CD4-positive, alpha-beta T cell treated with Interferon gamma for 1 hour (primary cell): ENCODE results near the gene TBL1XR1.

ENCODE experiments used
- DNase-seq: peaks from one replicate; pipeline ENCODE4 v3.0.0-alpha.2; 2020

Gene TBL1XR1

GRCh38 chr3:177106184-177106583, 91.1 kb downstream of the TBL1XR1 start:
- no peak for DNase-seq

- DNase-seq: no peak
Measured at GRCh38 chr3:177105623-177106022, 91.7 kb downstream of the TBL1XR1 start.

- no peak for DNase-seq
Measured at GRCh38 chr3:177104299-177104992, 92.8 kb downstream of the TBL1XR1 start.

GRCh38 chr3:177102553-177102952, 94.7 kb downstream of the TBL1XR1 start:
- no peak for DNase-seq

- DNase-seq: no peak
Measured at GRCh38 chr3:177098551-177098950, 98.7 kb downstream of the TBL1XR1 start.

GRCh38 chr3:177096615-177097014, 100.7 kb downstream of the TBL1XR1 start:
- no peak for DNase-seq

GRCh38 chr3:177093966-177094365, 103.3 kb downstream of the TBL1XR1 start:
- DNase-seq: no peak

- DNase-seq: no peak
Measured at GRCh38 chr3:177089901-177090300, 107.4 kb downstream of the TBL1XR1 start.

GRCh38 chr3:177089110-177089509, 108.2 kb downstream of the TBL1XR1 start:
- no peak for DNase-seq

- no peak for DNase-seq
Measured at GRCh38 chr3:177085794-177086193, 111.5 kb downstream of the TBL1XR1 start.

- DNase-seq: no peak
Measured at GRCh38 chr3:177084616-177085015, 112.7 kb downstream of the TBL1XR1 start.

GRCh38 chr3:177080122-177080521, 117.2 kb downstream of the TBL1XR1 start:
- no peak for DNase-seq

GRCh38 chr3:177079684-177080083, 117.6 kb downstream of the TBL1XR1 start:
- DNase-seq: no peak

GRCh38 chr3:177071496-177072156, 125.7 kb downstream of the TBL1XR1 start:
- no peak for DNase-seq

- DNase-seq: no peak
Measured at GRCh38 chr3:177069514-177070329, 127.6 kb downstream of the TBL1XR1 start.

GRCh38 chr3:177068967-177069366, 128.3 kb downstream of the TBL1XR1 start:
- DNase-seq: no peak

GRCh38 chr3:177066068-177066467, 131.2 kb downstream of the TBL1XR1 start:
- DNase-seq: no peak

- no peak for DNase-seq
Measured at GRCh38 chr3:177065285-177066033, 131.8 kb downstream of the TBL1XR1 start.

GRCh38 chr3:177062052-177062732, 135.1 kb downstream of the TBL1XR1 start:
- DNase-seq: no peak

- no peak for DNase-seq
Measured at GRCh38 chr3:177061369-177061768, 135.9 kb downstream of the TBL1XR1 start.

- no peak for DNase-seq
Measured at GRCh38 chr3:177060492-177060891, 136.8 kb downstream of the TBL1XR1 start.

GRCh38 chr3:177058648-177059047, 138.6 kb downstream of the TBL1XR1 start:
- no peak for DNase-seq
